22Rv1 (cell line): Measurements from ENCODE around the gene TMEM154.

Source experiments
- CTCF ChIP-seq: fragments of 450-650 bp; IDR thresholded peaks from 2 replicates; pipeline ENCODE4 v1.5.1; 2017; ENCODE audit warnings: mild to moderate bottlenecking
- ZFX ChIP-seq: fragments of 450-650 bp; IDR thresholded peaks from 2 replicates; pipeline ENCODE4 v1.6.1; 2017; ENCODE audit warnings: antibody characterized with exemption, borderline replicate concordance

- TF ChIP-seq CTCF (no peak), ZFX (no peak)
Observed at GRCh38 chr4:152587127-152587526, 92.7 kb downstream of the TMEM154 start.
